ENCODE measurements around the gene SFRP5.

SFRP5 gene

GRCh38 chr10:97771913-97772823 lies at the start of gene SFRP5:
Gene SFRP5, minus strand, starts transcription at chr10:97771999. Its CDS starts 166 bp downstream, at chr10:97771833.
- DNase-seq = peak; percentile 17

- DNase-seq = no peak
Measured at GRCh38 chr10:97820096-97820704, 48.4 kb upstream of the SFRP5 start.

GRCh38 chr10:97818572-97818971 lies 46.8 kb upstream of the SFRP5 start:
- no peak for DNase-seq

- DNase-seq = no peak
Measured at GRCh38 chr10:97816609-97817008, 44.8 kb upstream of the SFRP5 start.

- no peak for DNase-seq
Measured at GRCh38 chr10:97814996-97815395, 43.2 kb upstream of the SFRP5 start.

GRCh38 chr10:97813311-97813710 lies 41.5 kb upstream of the SFRP5 start:
- DNase-seq = no peak

- no peak for DNase-seq
Measured at GRCh38 chr10:97812696-97813095, 40.9 kb upstream of the SFRP5 start.

- DNase-seq = no peak
Measured at GRCh38 chr10:97811958-97812357, 40.2 kb upstream of the SFRP5 start.

- DNase-seq = no peak
Measured at GRCh38 chr10:97810446-97810845, 38.6 kb upstream of the SFRP5 start.

- peak; percentile 23 for DNase-seq
Measured at GRCh38 chr10:97805949-97806348, 34.1 kb upstream of the SFRP5 start.

- DNase-seq = peak; percentile 49
Measured at GRCh38 chr10:97805096-97805884, 33.5 kb upstream of the SFRP5 start.

GRCh38 chr10:97801422-97801821 lies 29.6 kb upstream of the SFRP5 start:
- no peak for DNase-seq

GRCh38 chr10:97800474-97800873 lies 28.7 kb upstream of the SFRP5 start:
- DNase-seq = peak; percentile 21

- no peak for DNase-seq
Measured at GRCh38 chr10:97798958-97799610, 27.3 kb upstream of the SFRP5 start.

- no peak for DNase-seq
Measured at GRCh38 chr10:97796651-97797050, 24.9 kb upstream of the SFRP5 start.

- no peak for DNase-seq
Measured at GRCh38 chr10:97795886-97796285, 24.1 kb upstream of the SFRP5 start.

- peak; percentile 77 for DNase-seq
Measured at GRCh38 chr10:97791824-97792721, 20.3 kb upstream of the SFRP5 start.

GRCh38 chr10:97789770-97790397 lies 18.1 kb upstream of the SFRP5 start:
- DNase-seq = no peak

GRCh38 chr10:97788552-97789442 lies 17.0 kb upstream of the SFRP5 start:
- no peak for DNase-seq

- no peak for DNase-seq
Measured at GRCh38 chr10:97785731-97786130, 13.9 kb upstream of the SFRP5 start.
